ENCODE measurements around the gene CDH13. TPM values are rescaled to one million over a fixed set of nuclear protein-coding genes. Genes with fewer than 3 reads are reported as not detected.

CDH13 gene
- total RNA-seq, 1 experiment from 2014 or later, result 0.56 TPM

DNA sequence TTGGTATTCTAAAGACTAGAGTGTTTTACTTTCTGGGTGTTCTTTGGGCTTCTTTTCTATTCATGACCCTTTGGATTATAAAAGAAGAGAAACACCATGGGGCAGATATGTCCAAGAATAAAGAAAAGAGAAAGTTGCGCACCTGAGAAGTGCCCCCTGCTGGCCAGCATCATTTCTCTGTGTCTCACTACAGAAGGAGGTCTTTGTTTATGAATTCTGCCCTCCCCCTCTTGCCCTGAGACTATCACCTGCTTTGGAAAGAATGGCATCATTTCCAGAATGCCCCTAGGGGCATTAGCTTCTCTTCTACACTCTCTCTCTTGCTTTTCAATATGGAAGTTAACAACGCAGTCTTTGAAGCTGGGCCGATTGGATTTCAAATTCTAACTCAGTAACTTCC lies 45.0 kb downstream of the CDH13 start:
- Histone ChIP-seq H3K9me3 (ENCODE audit: low read length) (no peaks in the 10 kb centered on the region), H3K27me3 (ENCODE audit: low read length) (peaks cover 8% of the 10 kb centered on the region; the same call in 1 of the 2 replicates), H3K9me2 (replicated peaks; ENCODE audit: insufficient read depth, low read length) (no peaks in the 10 kb centered on the region), H3K4me3 (ENCODE audit: low read length) (no peak overlapping the region), H3K36me3 (ENCODE audit: insufficient read depth, low read length) (no peaks in the 10 kb centered on the region), H2AFZ (ENCODE audit: low read length) (no peak overlapping the region), H3K4me2 (ENCODE audit: low read depth, low read length, poor library complexity, severe bottlenecking) (no peak overlapping the region), H3K27ac (ENCODE audit: low read length) (no peak overlapping the region), H3K79me2 (ENCODE audit: low read length) (no peaks in the 10 kb centered on the region), H3K4me1 (ENCODE audit: low read length) (peaks cover 7% of the 10 kb centered on the region), H3K9ac (ENCODE audit: low read length) (no peak overlapping the region), H4K20me1 (ENCODE audit: insufficient read depth, low read depth, low read length) (no peaks in the 10 kb centered on the region)
- DNase-seq, result peak; percentile 55

DNA sequence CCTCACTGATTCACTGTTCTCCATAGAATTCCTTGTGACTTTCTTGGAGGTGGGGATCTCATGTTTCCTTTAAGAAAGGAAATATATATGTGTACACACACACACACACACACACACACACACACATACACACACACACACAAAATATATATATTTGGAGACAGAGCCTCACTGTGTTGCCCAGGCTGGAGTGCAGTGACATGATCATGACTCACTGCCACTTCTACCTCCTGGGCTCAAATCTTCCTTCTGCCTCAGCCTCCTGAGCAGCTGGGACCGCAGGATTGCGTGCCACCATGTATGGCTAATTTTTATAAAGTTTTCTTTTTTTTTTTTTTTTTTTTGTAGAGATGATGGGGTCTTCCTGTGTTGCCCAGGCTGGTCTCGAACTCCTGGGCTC lies 45.9 kb downstream of the CDH13 start:
- Histone ChIP-seq H3K4me3 (ENCODE audit: low read length) (no peak overlapping the region), H4K20me1 (ENCODE audit: insufficient read depth, low read depth, low read length) (no peaks in the 10 kb centered on the region), H3K9ac (ENCODE audit: low read length) (no peak overlapping the region), H3K4me1 (ENCODE audit: low read length) (peaks cover 7% of the 10 kb centered on the region), H3K9me2 (replicated peaks; ENCODE audit: insufficient read depth, low read length) (no peaks in the 10 kb centered on the region), H3K27me3 (ENCODE audit: low read length) (peaks cover 8% of the 10 kb centered on the region; the same call in 1 of the 2 replicates), H3K79me2 (ENCODE audit: low read length) (no peaks in the 10 kb centered on the region), H2AFZ (ENCODE audit: low read length) (no peak overlapping the region), H3K9me3 (ENCODE audit: low read length) (no peaks in the 10 kb centered on the region), H3K36me3 (ENCODE audit: insufficient read depth, low read length) (no peaks in the 10 kb centered on the region), H3K27ac (ENCODE audit: low read length) (no peak overlapping the region), H3K4me2 (ENCODE audit: low read depth, low read length, poor library complexity, severe bottlenecking) (no peak overlapping the region)
- DNase-seq, result no peak

DNA sequence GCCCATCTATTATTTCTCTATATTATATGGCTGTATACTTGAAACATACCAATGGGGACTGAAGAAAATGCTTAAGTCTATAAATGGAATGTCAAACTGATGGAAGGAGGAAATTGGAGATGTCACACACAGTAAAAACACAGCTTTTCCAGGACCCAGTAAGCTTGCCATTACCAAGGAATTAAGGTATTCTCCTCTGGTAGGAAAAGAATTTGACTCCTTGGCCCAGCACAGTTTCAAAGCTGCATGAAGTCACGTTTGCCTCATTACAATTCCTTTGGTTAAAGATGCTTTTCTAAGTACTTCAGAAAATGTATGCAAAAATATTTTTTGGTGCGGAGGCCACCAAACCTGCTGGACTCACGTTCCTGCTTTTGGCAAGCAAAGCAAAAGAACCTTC lies 48.5 kb downstream of the CDH13 start:
- Histone ChIP-seq H3K4me2 (ENCODE audit: low read depth, low read length, poor library complexity, severe bottlenecking) (no peak overlapping the region), H3K9me2 (replicated peaks; ENCODE audit: insufficient read depth, low read length) (no peaks in the 10 kb centered on the region), H3K4me1 (ENCODE audit: low read length) (peaks cover 7% of the 10 kb centered on the region), H3K27ac (ENCODE audit: low read length) (no peak overlapping the region), H2AFZ (ENCODE audit: low read length) (no peak overlapping the region), H3K36me3 (ENCODE audit: insufficient read depth, low read length) (no peaks in the 10 kb centered on the region), H4K20me1 (ENCODE audit: insufficient read depth, low read depth, low read length) (no peaks in the 10 kb centered on the region), H3K79me2 (ENCODE audit: low read length) (no peaks in the 10 kb centered on the region), H3K9ac (ENCODE audit: low read length) (no peak overlapping the region), H3K9me3 (ENCODE audit: low read length) (no peaks in the 10 kb centered on the region), H3K4me3 (ENCODE audit: low read length) (no peak overlapping the region), H3K27me3 (ENCODE audit: low read length) (peaks cover 7% of the 10 kb centered on the region; the same call in 1 of the 2 replicates)
- DNase-seq, result no peak

DNA sequence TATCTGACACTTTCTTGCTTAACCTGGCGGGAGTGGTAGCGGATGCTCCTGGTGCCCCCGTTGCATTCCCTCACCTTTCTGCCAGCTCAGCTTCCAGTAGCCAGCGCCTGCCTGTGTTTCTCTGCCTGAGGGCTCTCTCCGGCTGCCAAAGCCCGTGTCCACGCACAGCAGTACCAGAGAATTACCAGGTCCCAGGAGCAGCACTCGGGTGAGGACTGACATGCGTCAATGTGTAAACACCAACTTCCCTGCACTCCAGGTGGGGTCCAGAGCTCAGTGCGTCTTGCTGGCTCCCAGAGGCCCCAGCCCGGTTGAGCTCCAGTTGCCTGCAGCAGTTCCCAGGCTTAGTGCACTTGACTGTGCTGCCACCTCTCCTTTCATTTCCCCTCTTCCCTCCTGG lies 54.8 kb downstream of the CDH13 start:
- Histone ChIP-seq H3K79me2 (ENCODE audit: low read length) (no peaks in the 10 kb centered on the region), H3K4me1 (ENCODE audit: low read length) (no peaks in the 10 kb centered on the region), H3K36me3 (ENCODE audit: insufficient read depth, low read length) (no peaks in the 10 kb centered on the region), H3K9me2 (replicated peaks; ENCODE audit: insufficient read depth, low read length) (no peaks in the 10 kb centered on the region), H3K27ac (ENCODE audit: low read length) (no peak overlapping the region), H3K4me2 (ENCODE audit: low read depth, low read length, poor library complexity, severe bottlenecking) (no peak overlapping the region), H3K27me3 (ENCODE audit: low read length) (0 out of 2 replicates have a peak, but pooled peaks cover 3% of the 10 kb centered on the region), H2AFZ (ENCODE audit: low read length) (no peak overlapping the region), H3K9ac (ENCODE audit: low read length) (no peak overlapping the region), H3K9me3 (ENCODE audit: low read length) (no peaks in the 10 kb centered on the region), H3K4me3 (ENCODE audit: low read length) (no peak overlapping the region), H4K20me1 (ENCODE audit: insufficient read depth, low read depth, low read length) (no peaks in the 10 kb centered on the region)
- no peak for DNase-seq

DNA sequence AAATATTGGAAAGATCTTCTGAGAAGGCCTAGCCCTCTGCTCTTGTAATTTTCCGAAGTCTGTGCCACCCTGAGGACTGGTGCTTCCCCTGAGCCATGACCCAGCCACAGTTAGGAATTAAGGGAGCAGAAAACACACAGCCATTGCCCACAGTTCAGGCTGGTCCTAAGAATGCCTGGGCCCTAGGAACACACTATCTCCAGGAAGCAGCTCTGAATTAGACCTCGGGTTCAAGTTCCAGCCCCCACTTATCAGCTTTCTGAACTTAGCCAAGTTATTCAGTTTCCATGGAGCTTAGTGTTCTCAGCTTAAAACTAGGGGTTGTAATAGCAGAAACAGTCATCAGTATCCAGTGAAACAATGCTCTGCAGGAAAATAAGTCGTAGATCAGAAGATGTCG lies 56.0 kb downstream of the CDH13 start:
- H3K4me2 ChIP-seq (ENCODE audit: low read depth, low read length, poor library complexity, severe bottlenecking), result no peak overlapping the region
- H3K4me3 ChIP-seq (ENCODE audit: low read length), result no peak overlapping the region
- H3K36me3 ChIP-seq (ENCODE audit: insufficient read depth, low read length), result no peaks in the 10 kb centered on the region
- H3K27ac ChIP-seq (ENCODE audit: low read length), result no peak overlapping the region
- no peaks in the 10 kb centered on the region for H3K4me1 ChIP-seq (ENCODE audit: low read length)
- no peaks in the 10 kb centered on the region for H3K9me3 ChIP-seq (ENCODE audit: low read length)
- no peak overlapping the region for H3K9ac ChIP-seq (ENCODE audit: low read length)
- 0 out of 2 replicates have a peak, but pooled peaks cover 3% of the 10 kb centered on the region for H3K27me3 ChIP-seq (ENCODE audit: low read length)
- H3K9me2 ChIP-seq (replicated peaks; ENCODE audit: insufficient read depth, low read length), result no peaks in the 10 kb centered on the region
- H4K20me1 ChIP-seq (ENCODE audit: insufficient read depth, low read depth, low read length), result no peaks in the 10 kb centered on the region
- no peak for DNase-seq
- H3K79me2 ChIP-seq (ENCODE audit: low read length), result no peaks in the 10 kb centered on the region
- no peak overlapping the region for H2AFZ ChIP-seq (ENCODE audit: low read length)

DNA sequence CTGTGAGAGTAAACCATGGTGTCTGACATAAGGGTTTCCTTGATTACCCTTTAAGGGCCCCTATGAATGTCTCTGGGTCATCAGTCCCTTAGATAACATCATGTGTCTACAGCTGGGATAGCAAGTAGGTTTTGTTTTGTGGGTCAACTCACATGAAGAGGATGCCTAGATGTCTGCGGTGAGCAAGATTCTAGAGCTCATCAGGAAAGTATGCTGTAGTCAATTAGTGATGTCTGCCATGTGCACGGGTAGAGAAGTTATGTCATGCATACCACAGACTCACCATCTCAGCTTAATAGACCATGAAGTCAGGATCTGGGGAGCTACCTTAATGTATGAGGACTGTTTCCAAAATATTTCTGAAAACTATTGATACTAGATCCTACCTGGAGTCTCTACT lies 57.5 kb downstream of the CDH13 start:
- Histone ChIP-seq H2AFZ (ENCODE audit: low read length) (no peak overlapping the region), H3K4me1 (ENCODE audit: low read length) (no peaks in the 10 kb centered on the region), H4K20me1 (ENCODE audit: insufficient read depth, low read depth, low read length) (no peaks in the 10 kb centered on the region), H3K9ac (ENCODE audit: low read length) (no peak overlapping the region), H3K4me3 (ENCODE audit: low read length) (no peak overlapping the region), H3K36me3 (ENCODE audit: insufficient read depth, low read length) (no peaks in the 10 kb centered on the region), H3K79me2 (ENCODE audit: low read length) (no peaks in the 10 kb centered on the region), H3K9me3 (ENCODE audit: low read length) (no peaks in the 10 kb centered on the region), H3K9me2 (replicated peaks; ENCODE audit: insufficient read depth, low read length) (no peaks in the 10 kb centered on the region), H3K4me2 (ENCODE audit: low read depth, low read length, poor library complexity, severe bottlenecking) (no peak overlapping the region), H3K27ac (ENCODE audit: low read length) (no peak overlapping the region), H3K27me3 (ENCODE audit: low read length) (0 out of 2 replicates have a peak, but pooled peaks cover 3% of the 10 kb centered on the region)
- DNase-seq, result no peak

DNA sequence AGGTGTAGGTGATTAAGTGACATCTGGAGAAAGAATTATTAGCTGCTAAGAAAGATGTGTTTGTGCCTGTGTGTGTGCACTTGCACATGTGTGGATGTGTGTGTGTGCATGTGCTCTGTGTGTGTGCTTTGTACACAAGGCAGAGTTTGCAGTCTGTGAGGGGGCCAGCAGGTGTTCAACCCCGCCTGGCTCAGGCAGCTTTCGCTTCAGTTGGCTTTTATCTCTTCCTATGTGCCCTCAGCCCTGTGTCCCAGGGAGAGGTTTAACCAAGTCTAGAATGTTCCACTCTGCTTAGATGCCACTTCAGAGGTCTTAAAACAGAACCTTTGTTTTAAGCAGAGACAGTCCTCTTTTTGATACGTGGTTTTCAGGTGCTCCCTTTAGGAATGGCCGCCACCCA lies 58.8 kb downstream of the CDH13 start:
- no peak overlapping the region for H3K4me2 ChIP-seq (ENCODE audit: low read depth, low read length, poor library complexity, severe bottlenecking)
- H2AFZ ChIP-seq (ENCODE audit: low read length), result no peak overlapping the region
- no peak overlapping the region for H3K9ac ChIP-seq (ENCODE audit: low read length)
- H3K27me3 ChIP-seq (ENCODE audit: low read length), result 0 out of 2 replicates have a peak, but pooled peaks cover 3% of the 10 kb centered on the region
- no peak overlapping the region for H3K27ac ChIP-seq (ENCODE audit: low read length)
- no peaks in the 10 kb centered on the region for H3K9me3 ChIP-seq (ENCODE audit: low read length)
- DNase-seq, result no peak
- no peaks in the 10 kb centered on the region for H3K9me2 ChIP-seq (replicated peaks; ENCODE audit: insufficient read depth, low read length)
- no peaks in the 10 kb centered on the region for H3K79me2 ChIP-seq (ENCODE audit: low read length)
- H3K36me3 ChIP-seq (ENCODE audit: insufficient read depth, low read length), result no peaks in the 10 kb centered on the region
- H4K20me1 ChIP-seq (ENCODE audit: insufficient read depth, low read depth, low read length), result no peaks in the 10 kb centered on the region
- H3K4me3 ChIP-seq (ENCODE audit: low read length), result no peak overlapping the region
- no peaks in the 10 kb centered on the region for H3K4me1 ChIP-seq (ENCODE audit: low read length)

DNA sequence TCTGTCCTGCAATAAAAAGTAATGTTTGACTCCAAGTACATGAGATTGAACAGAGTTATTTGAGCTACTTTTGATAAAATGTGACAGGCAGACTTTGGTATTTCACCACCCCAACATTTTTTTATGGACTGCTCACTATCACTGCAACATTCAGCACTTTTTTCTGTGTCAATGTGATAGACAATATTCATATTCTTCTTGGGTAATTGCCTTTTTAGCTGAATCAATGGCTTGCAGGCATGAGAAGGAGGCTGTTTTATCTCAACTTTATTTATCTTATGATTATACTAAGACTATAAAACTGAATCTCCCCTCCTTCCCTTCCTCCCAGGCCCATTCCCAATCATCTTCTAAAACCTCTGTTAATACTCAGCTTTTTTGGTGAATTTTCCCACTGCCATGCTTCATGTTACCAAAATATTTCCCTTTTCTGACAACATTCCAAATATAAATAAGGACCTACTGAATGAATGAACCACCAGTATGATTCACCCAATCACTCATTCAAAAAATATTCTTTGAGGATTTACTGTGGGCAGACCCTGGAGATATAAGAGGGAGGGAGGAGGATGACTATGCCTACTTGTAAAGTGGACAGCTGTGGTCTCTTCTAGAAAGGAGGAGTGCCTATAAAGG lies 67.6 kb downstream of the CDH13 start:
- Histone ChIP-seq H3K36me3 (ENCODE audit: insufficient read depth, low read length) (no peaks in the 10 kb centered on the region), H3K4me2 (ENCODE audit: low read depth, low read length, poor library complexity, severe bottlenecking) (no peak overlapping the region), H2AFZ (ENCODE audit: low read length) (no peak overlapping the region), H3K9ac (ENCODE audit: low read length) (no peak overlapping the region), H3K9me2 (replicated peaks; ENCODE audit: insufficient read depth, low read length) (no peaks in the 10 kb centered on the region), H3K4me3 (ENCODE audit: low read length) (no peak overlapping the region), H3K79me2 (ENCODE audit: low read length) (no peaks in the 10 kb centered on the region), H4K20me1 (ENCODE audit: insufficient read depth, low read depth, low read length) (no peaks in the 10 kb centered on the region), H3K9me3 (ENCODE audit: low read length) (no peaks in the 10 kb centered on the region), H3K27ac (ENCODE audit: low read length) (no peak overlapping the region), H3K4me1 (ENCODE audit: low read length) (no peaks in the 10 kb centered on the region), H3K27me3 (ENCODE audit: low read length) (no peaks in the 10 kb centered on the region)
- DNase-seq, result no peak
